ENCODE measurements around the gene DLGAP1. TPM values are rescaled to one million over a fixed set of nuclear protein-coding genes. Genes with fewer than 3 reads are reported as not detected.

DLGAP1 gene
- total and polyA plus RNA-seq, 4 donors = 0.54 to 11.8 (median 3.1) TPM

- H3K27me3 ChIP-seq (ENCODE audit: control insufficient read depth in 3 of 3, insufficient read depth in 3 of 3, low read length in 2 of 3) = no peaks in the 10 kb centered on the region
- TF ChIP-seq CTCF (IDR thresholded peaks at IDR 0.05; ENCODE audit: control extremely low read depth, extremely low read depth) = no peak
- no peaks in the 10 kb centered on the region for H3K9me3 ChIP-seq (ENCODE audit: control insufficient read depth in 4 of 4, insufficient read depth in 3 of 4, low read length in 3 of 4)
- DNase-seq (no peak), ATAC-seq (ENCODE audit: insufficient read depth, low FRiP score) (no peak)
- H3K9ac ChIP-seq (ENCODE audit: insufficient read depth in 1 of 2, low read length in 2 of 2) = no peak overlapping the region
- no peak overlapping the region for H3K27ac ChIP-seq (ENCODE audit: low read depth in 1 of 2, low read length in 1 of 2)
- no peaks in the 10 kb centered on the region for H3K36me3 ChIP-seq (ENCODE audit: control insufficient read depth in 4 of 4, insufficient read depth in 4 of 4, low read length in 4 of 4)
- 94 to 95% methylated on average over 4 of the region's 4 CpGs for WGBS, 2 donors
- peaks cover 0 to 6% (median 0%) of the 10 kb centered on the region in 5 donors for H3K4me1 ChIP-seq (ENCODE audit: control insufficient read depth in 5 of 5, insufficient read depth in 5 of 5, low read length in 5 of 5)
- no peak overlapping the region for H3K4me3 ChIP-seq
These were observed 877.7 kb downstream of the DLGAP1 start for GRCh38 chr18:3577281-3577855.

GRCh38 chr18:3572761-3573160 lies 882.3 kb downstream of the DLGAP1 start:
- Histone ChIP-seq H3K27me3 (ENCODE audit: control insufficient read depth in 3 of 3, insufficient read depth in 3 of 3, low read length in 2 of 3) (no peaks in the 10 kb centered on the region), H3K9me3 (ENCODE audit: control insufficient read depth in 4 of 4, insufficient read depth in 3 of 4, low read length in 3 of 4) (no peaks in the 10 kb centered on the region), H3K4me1 (ENCODE audit: control insufficient read depth in 5 of 5, insufficient read depth in 5 of 5, low read length in 5 of 5) (no peaks in the 10 kb centered on the region), H3K9ac (ENCODE audit: insufficient read depth in 1 of 2, low read length in 2 of 2) (no peak overlapping the region), H3K4me3 (no peak overlapping the region), H3K27ac (ENCODE audit: low read depth in 1 of 2, low read length in 1 of 2) (no peak overlapping the region), H3K36me3 (ENCODE audit: control insufficient read depth in 4 of 4, insufficient read depth in 4 of 4, low read length in 4 of 4) (no peaks in the 10 kb centered on the region)
- 90 to 92% methylated on average over 1 of the region's 1 CpG for WGBS, 2 donors
- DNase-seq (no peak), ATAC-seq (ENCODE audit: insufficient read depth, low FRiP score) (no peak)
- no peak for TF ChIP-seq CTCF (IDR thresholded peaks at IDR 0.05; ENCODE audit: control extremely low read depth, extremely low read depth)

GRCh38 chr18:3566851-3567250 lies 888.3 kb downstream of the DLGAP1 start:
- H3K27me3 ChIP-seq (ENCODE audit: control insufficient read depth in 3 of 3, insufficient read depth in 3 of 3, low read length in 2 of 3) = no peaks in the 10 kb centered on the region
- TF ChIP-seq CTCF (IDR thresholded peaks at IDR 0.05; ENCODE audit: control extremely low read depth, extremely low read depth) = no peak
- H3K27ac ChIP-seq (ENCODE audit: low read depth in 1 of 2, low read length in 1 of 2) = no peak overlapping the region
- no peaks in the 10 kb centered on the region for H3K4me1 ChIP-seq (ENCODE audit: control insufficient read depth in 5 of 5, insufficient read depth in 5 of 5, low read length in 5 of 5)
- no peak for ATAC-seq (ENCODE audit: insufficient read depth, low FRiP score)
- no peak overlapping the region for H3K9ac ChIP-seq (ENCODE audit: insufficient read depth in 1 of 2, low read length in 2 of 2)
- no peaks in the 10 kb centered on the region for H3K9me3 ChIP-seq (ENCODE audit: control insufficient read depth in 4 of 4, insufficient read depth in 3 of 4, low read length in 3 of 4)
- no peak for DNase-seq
- H3K4me3 ChIP-seq = no peak overlapping the region
- H3K36me3 ChIP-seq (ENCODE audit: control insufficient read depth in 4 of 4, insufficient read depth in 4 of 4, low read length in 4 of 4) = no peaks in the 10 kb centered on the region

- ATAC-seq (ENCODE audit: insufficient read depth, low FRiP score) (no peak), DNase-seq (no peak)
- Histone ChIP-seq H3K27me3 (ENCODE audit: control insufficient read depth in 3 of 3, insufficient read depth in 3 of 3, low read length in 2 of 3) (no peaks in the 10 kb centered on the region), H3K4me1 (ENCODE audit: control insufficient read depth in 5 of 5, insufficient read depth in 5 of 5, low read length in 5 of 5) (no peaks in the 10 kb centered on the region), H3K27ac (ENCODE audit: low read depth in 1 of 2, low read length in 1 of 2) (no peak overlapping the region), H3K9me3 (ENCODE audit: control insufficient read depth in 4 of 4, insufficient read depth in 3 of 4, low read length in 3 of 4) (no peaks in the 10 kb centered on the region), H3K9ac (ENCODE audit: insufficient read depth in 1 of 2, low read length in 2 of 2) (no peak overlapping the region), H3K36me3 (ENCODE audit: control insufficient read depth in 4 of 4, insufficient read depth in 4 of 4, low read length in 4 of 4) (no peaks in the 10 kb centered on the region), H3K4me3 (no peak overlapping the region)
- TF ChIP-seq CTCF (IDR thresholded peaks at IDR 0.05; ENCODE audit: control extremely low read depth, extremely low read depth) = no peak
- 70 to 79% methylated on average over 3 of the region's 3 CpGs for WGBS, 2 donors
These were observed 894.4 kb downstream of the DLGAP1 start for GRCh38 chr18:3560755-3561154.

All from lung (tissue), 12 donors.